ENCODE results near the gene THSD7B.

DNA sequence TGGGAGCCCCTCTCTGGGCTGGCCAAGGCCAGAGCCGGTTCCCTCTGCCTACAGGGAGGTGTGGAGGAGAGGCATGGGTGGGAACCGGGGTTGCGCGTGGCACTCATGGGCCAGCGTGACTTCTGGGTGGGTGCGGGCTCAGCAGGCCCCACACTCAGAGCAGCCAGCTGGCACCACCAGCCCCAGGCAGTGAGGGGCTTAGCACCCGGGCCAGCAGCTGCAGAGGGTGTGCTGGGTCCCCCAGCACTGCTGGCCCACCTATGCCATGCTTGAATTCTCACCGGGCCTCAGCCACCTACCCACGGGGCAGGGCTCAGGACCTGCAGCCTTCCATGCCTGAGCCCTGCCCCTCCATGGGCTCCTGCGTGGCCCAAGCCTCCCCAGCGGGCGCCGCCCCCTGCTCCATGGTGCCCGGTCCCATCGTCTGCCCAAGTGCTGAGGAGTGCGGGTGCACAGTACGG, 950.4 kb downstream of the THSD7B start:
- TF ChIP-seq EP300 (conservative IDR thresholded peaks at IDR 0.05; ENCODE audit: poor library complexity, severe bottlenecking): no peak
- TF ChIP-seq, protein P1, sequence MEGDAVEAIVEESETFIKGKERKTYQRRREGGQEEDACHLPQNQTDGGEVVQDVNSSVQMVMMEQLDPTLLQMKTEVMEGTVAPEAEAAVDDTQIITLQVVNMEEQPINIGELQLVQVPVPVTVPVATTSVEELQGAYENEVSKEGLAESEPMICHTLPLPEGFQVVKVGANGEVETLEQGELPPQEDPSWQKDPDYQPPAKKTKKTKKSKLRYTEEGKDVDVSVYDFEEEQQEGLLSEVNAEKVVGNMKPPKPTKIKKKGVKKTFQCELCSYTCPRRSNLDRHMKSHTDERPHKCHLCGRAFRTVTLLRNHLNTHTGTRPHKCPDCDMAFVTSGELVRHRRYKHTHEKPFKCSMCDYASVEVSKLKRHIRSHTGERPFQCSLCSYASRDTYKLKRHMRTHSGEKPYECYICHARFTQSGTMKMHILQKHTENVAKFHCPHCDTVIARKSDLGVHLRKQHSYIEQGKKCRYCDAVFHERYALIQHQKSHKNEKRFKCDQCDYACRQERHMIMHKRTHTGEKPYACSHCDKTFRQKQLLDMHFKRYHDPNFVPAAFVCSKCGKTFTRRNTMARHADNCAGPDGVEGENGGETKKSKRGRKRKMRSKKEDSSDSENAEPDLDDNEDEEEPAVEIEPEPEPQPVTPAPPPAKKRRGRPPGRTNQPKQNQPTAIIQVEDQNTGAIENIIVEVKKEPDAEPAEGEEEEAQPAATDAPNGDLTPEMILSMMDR (IDR thresholded peaks at IDR 0.05; ENCODE audit: poor library complexity, severe bottlenecking): no peak
- TF ChIP-seq, protein P2, sequence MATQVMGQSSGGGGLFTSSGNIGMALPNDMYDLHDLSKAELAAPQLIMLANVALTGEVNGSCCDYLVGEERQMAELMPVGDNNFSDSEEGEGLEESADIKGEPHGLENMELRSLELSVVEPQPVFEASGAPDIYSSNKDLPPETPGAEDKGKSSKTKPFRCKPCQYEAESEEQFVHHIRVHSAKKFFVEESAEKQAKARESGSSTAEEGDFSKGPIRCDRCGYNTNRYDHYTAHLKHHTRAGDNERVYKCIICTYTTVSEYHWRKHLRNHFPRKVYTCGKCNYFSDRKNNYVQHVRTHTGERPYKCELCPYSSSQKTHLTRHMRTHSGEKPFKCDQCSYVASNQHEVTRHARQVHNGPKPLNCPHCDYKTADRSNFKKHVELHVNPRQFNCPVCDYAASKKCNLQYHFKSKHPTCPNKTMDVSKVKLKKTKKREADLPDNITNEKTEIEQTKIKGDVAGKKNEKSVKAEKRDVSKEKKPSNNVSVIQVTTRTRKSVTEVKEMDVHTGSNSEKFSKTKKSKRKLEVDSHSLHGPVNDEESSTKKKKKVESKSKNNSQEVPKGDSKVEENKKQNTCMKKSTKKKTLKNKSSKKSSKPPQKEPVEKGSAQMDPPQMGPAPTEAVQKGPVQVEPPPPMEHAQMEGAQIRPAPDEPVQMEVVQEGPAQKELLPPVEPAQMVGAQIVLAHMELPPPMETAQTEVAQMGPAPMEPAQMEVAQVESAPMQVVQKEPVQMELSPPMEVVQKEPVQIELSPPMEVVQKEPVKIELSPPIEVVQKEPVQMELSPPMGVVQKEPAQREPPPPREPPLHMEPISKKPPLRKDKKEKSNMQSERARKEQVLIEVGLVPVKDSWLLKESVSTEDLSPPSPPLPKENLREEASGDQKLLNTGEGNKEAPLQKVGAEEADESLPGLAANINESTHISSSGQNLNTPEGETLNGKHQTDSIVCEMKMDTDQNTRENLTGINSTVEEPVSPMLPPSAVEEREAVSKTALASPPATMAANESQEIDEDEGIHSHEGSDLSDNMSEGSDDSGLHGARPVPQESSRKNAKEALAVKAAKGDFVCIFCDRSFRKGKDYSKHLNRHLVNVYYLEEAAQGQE (IDR thresholded peaks at IDR 0.05; ENCODE audit: borderline replicate concordance): no peak
- TF ChIP-seq EZH2 (IDR thresholded peaks at IDR 0.05; ENCODE audit: borderline replicate concordance, insufficient read depth, low read length, poor library complexity, severe bottlenecking): no peak
- TF ChIP-seq TAF1 (IDR thresholded peaks at IDR 0.05; ENCODE audit: low read depth): no peak
